ENCODE results near the gene AIP. TPM values are rescaled to one million over a fixed set of nuclear protein-coding genes. Genes with fewer than 3 reads are reported as not detected.
"Not testable (repeated sequence)": the region's sequence is repeated elsewhere in the genome, so short reads cannot be mapped to it uniquely, and the experiment has no call there.

AIP gene
- total RNA-seq, 4 donors from 2014 or later: 38.7 to 52.5 (median 47.7) TPM

DNA sequence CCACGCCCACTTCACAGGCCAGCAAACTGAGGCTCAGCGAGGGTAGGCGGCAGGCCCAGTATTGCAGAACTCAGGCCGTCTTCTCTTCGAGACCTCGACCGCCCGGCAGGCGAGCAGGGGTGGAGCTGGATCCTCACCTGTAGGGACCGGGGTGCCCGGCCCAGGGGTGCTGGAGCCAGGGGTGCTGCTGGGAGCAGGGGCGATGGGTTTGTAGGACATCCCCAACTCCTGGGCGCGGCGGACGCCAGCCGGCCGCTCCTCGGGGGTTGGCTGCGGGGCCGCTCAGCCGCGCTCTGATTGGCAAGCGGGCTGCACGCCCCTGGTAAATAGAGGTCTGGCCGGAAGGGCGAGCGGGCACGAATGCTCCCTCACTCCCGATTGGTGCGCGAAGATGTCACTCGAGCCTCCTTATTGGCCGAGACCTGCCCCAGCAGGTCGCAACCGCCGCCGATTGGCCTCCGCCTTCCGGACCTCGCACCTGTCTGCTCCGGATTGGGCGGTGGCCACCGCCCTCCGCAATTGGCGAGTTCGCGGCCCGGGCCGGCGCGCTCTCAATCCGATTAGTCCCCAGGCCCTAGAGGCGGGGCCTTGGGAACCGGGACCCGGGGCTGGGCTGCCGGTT lies 25.1 kb downstream of the AIP start, which contains the start of gene CDK2AP2:
Gene CDK2AP2, minus strand, starts transcription at position 299 of the 622 bp plus-strand sequence. Its CDS starts 80 bp downstream, at position 219.
- TF ChIP-seq, protein P1, sequence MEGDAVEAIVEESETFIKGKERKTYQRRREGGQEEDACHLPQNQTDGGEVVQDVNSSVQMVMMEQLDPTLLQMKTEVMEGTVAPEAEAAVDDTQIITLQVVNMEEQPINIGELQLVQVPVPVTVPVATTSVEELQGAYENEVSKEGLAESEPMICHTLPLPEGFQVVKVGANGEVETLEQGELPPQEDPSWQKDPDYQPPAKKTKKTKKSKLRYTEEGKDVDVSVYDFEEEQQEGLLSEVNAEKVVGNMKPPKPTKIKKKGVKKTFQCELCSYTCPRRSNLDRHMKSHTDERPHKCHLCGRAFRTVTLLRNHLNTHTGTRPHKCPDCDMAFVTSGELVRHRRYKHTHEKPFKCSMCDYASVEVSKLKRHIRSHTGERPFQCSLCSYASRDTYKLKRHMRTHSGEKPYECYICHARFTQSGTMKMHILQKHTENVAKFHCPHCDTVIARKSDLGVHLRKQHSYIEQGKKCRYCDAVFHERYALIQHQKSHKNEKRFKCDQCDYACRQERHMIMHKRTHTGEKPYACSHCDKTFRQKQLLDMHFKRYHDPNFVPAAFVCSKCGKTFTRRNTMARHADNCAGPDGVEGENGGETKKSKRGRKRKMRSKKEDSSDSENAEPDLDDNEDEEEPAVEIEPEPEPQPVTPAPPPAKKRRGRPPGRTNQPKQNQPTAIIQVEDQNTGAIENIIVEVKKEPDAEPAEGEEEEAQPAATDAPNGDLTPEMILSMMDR (IDR thresholded peaks at IDR 0.05): no peak
- TF ChIP-seq POLR2A (IDR thresholded peaks at IDR 0.05): no peak
- peak within 1 kb of the TSS; percentile 58 for H3K4me3 ChIP-seq (ENCODE audit: low read depth, poor library complexity, severe bottlenecking)
- DNase-seq (ENCODE audit: low spot score in 2 of 2): peak; percentile 98 to 100
- intact Hi-C loops (cut with DNase I; ENCODE audit: low total_unique reads): loop anchor here (10.0 kb wide), 1 partner anchor 113 kb away; the partner anchor contains the start of gene RAD9A
- 0 to 1% methylated on average over 21 to 30 of the region's 57 CpGs for WGBS, 2 donors

DNA sequence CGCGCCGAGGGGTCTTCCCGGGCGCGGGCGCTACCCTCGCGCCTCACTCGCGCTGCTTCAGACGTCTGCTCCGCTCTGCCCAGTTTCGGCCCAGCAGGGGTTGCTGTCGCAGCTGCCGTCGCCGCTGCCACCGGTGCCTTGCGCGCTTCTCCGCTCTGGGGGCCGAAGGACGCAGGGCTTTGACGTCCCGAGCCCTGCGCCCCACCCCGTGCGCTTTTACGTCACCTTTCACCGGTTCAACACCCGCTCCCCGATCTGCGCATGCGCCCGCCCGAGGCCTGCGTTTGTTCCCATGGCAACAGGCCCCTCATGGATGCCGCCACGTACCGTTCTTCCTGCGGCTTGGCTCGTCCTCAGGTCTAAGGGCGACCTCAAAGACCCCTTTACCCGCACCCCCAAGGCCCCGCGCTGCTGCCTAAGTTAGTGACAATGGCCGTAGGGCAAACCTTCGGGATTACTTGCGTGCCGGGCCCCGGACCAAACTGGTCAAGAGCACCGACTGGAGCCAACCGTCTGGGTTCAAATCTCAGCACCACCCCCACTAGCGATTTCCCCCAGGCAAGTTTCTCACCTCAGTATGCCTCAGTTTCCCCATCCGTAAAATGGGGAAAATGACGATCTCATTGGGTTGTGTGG lies 25.8 kb downstream of the AIP start:
- DNase-seq (ENCODE audit: low spot score in 2 of 2): peak; percentile 96 to 99
- WGBS, 2 donors: 1 to 2% methylated on average over 40 to 45 of the region's 57 CpGs
- TF ChIP-seq, protein P1 (IDR thresholded peaks at IDR 0.05): no peak
- peak in 1 of 2 donors; percentile 22 for TF ChIP-seq POLR2A (IDR thresholded peaks at IDR 0.05)
- H3K4me3 ChIP-seq (ENCODE audit: low read depth, poor library complexity, severe bottlenecking): peak overlapping the region; percentile 58
- intact Hi-C loops (cut with DNase I; ENCODE audit: low total_unique reads): loop anchor here (10.0 kb wide), 1 partner anchor 114 kb away; the partner anchor contains the start of gene RAD9A

DNA sequence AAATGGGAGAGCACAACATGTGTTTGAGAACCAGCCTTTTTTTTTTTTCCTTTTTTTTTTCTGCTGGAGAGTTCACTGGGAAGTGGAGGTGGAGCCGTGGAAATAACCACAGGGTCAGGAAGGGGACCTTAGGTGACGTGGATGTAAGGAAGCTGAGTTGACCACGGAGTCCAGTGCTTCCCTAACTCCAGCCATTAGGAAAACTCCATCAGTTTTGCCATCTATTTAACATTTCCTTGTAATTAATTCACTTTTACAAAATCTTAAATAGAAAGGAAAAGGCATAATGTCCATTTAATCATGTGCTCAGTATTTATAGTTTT lies 27.2 kb downstream of the AIP start:
- 53 to 61% methylated on average over 3 of the region's 3 CpGs for WGBS, 2 donors
- intact Hi-C loops (cut with DNase I; ENCODE audit: low total_unique reads): no loop called here
- no peak for DNase-seq (ENCODE audit: low spot score in 2 of 2)
- H3K4me3 ChIP-seq (ENCODE audit: low read depth, poor library complexity, severe bottlenecking): no peak overlapping the region
- TF ChIP-seq POLR2A (IDR thresholded peaks at IDR 0.05): no peak
- TF ChIP-seq, protein P1 (IDR thresholded peaks at IDR 0.05): no peak

DNA sequence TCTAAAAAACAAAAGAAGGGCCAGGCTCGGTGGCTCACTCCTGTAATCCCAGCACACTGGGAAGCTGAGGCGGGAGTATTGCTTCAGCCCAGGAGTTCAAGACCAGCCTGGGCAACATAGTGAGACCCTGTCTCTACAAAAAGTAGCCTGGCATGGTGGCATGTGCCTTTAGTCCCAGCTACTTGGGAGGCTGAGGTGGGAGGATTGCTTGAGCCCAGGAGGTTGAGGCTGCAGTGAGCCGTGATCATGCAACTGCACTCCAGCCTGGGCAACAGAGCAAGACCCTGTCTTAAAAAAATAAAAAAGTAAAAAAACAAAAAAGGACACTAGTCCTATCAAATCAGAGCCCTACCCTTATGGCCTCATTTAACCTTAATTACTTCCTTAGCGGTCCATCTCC lies 28.7 kb downstream of the AIP start:
- 90 to 93% methylated on average over 4 of the region's 4 CpGs for WGBS, 2 donors
- DNase-seq (ENCODE audit: low spot score in 2 of 2); intact Hi-C loops (cut with DNase I; ENCODE audit: low total_unique reads); H3K4me3 ChIP-seq (ENCODE audit: low read depth, poor library complexity, severe bottlenecking): not testable (repeated sequence)

DNA sequence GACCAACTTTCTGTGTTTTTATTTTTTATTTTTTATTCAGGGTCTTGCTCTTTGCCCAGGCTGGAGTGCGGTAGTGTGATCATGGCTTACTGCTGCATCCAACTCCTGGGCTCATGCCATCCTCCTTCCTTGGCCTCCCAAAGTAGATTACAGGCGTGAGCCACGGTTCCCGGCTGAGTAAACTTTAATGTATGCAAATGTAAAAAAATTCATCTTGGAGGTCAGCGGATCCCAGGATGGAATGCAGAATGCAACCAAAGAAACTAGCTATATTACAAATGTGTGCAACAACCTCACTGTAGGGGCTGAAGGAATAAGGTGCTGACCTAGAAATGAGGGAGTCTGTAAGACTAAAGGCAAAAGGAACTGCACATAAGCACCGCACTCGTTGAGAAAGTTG lies 31.3 kb downstream of the AIP start:
- DNase-seq (ENCODE audit: low spot score in 2 of 2): no peak
- 81 to 82% methylated on average over 7 of the region's 7 CpGs for WGBS, 2 donors
- TF ChIP-seq POLR2A (IDR thresholded peaks at IDR 0.05): no peak
- TF ChIP-seq, protein P1 (IDR thresholded peaks at IDR 0.05): no peak
- H3K4me3 ChIP-seq (ENCODE audit: low read depth, poor library complexity, severe bottlenecking): no peak overlapping the region
- intact Hi-C loops (cut with DNase I; ENCODE audit: low total_unique reads): no loop called here

DNA sequence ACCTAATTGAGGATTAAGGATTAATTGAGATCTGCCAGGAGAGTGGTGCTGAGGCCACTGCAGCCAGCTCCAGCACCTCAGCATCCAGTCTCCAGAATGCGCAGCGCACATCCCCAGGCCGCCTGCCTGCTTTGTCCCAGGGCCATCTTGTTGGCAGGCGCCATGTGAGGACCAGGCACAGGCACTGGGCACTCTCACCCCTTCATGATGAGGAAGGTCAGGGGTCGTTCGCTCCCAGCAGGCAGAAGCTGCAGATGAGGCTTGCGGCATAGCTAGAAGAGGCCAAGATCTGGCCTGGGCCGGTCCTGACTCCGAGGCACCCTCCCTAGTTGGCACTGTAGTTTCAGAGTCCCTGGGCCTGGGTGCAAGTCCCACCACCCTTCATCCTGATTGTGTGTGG lies 34.0 kb downstream of the AIP start:
- no peak overlapping the region for H3K4me3 ChIP-seq (ENCODE audit: low read depth, poor library complexity, severe bottlenecking)
- DNase-seq (ENCODE audit: low spot score in 2 of 2): no peak
- intact Hi-C loops (cut with DNase I; ENCODE audit: low total_unique reads): no loop called here
- no peak for TF ChIP-seq POLR2A (IDR thresholded peaks at IDR 0.05)
- TF ChIP-seq, protein P1 (IDR thresholded peaks at IDR 0.05): no peak
- WGBS, 2 donors: 90 to 96% methylated on average over 9 of the region's 9 CpGs
